Esophagus muscularis mucosa (tissue), 4 donors: Measurements from ENCODE around the gene C4B.

ENCODE experiments used
- EP300 ChIP-seq: sonication (generic); formaldehyde crosslinking; IDR thresholded peaks from one replicate; pipeline ENCODE4 v1.6.1; 2017; ENCODE audit warnings: antibody characterized with exemption
- POLR2A ChIP-seq: fragments of 450-650 bp; IDR thresholded peaks from one replicate; pipeline ENCODE4 v1.6.1; 2017; ENCODE audit warnings: antibody characterized with exemption, moderate library complexity, mild to moderate bottlenecking, low read depth
- POLR2AphosphoS5 ChIP-seq, 2 donors: sonication (generic); formaldehyde crosslinking; IDR thresholded peaks; one replicate each; pipeline ENCODE4 v1.6.1; 2017; ENCODE audit warnings: antibody characterized with exemption in 2 of 2
- TF ChIP-seq, protein P1 (sequence below), 3 experiments: fragments of 200-600 bp in 2 of 3; fragments of 450-650 bp in 1 of 3; sonication (generic) in 2 of 3; IDR thresholded peaks; one replicate each; pipeline ENCODE4 v1.5.1; 2017 to 2019; ENCODE audit warnings: antibody characterized with exemption in 3 of 3, mild to moderate bottlenecking in 2 of 3, moderate library complexity in 1 of 3

DNA sequence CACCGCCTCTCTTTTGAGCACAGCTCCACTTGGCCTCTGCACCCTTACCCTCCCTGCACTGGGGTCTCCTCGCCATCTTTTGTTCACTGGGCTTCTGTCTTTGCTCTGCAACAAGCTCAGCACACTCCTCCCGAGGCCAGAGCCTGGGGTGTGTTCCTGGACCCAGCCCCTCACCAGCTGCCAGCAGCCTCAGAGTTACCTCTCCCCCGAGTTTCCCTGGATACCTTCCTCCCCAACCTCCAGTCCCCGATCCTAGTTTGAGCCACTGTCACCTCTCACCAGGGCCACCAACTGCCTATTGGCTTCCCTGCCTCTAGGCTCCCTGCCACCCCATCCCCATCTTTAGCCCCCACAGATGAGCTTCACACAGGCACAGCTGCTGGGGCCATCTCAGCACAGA lies 36.0 kb downstream of the C4B start:
- no peak for TF ChIP-seq POLR2AphosphoS5 (IDR thresholded peaks at IDR 0.05)
- TF ChIP-seq, protein P1, sequence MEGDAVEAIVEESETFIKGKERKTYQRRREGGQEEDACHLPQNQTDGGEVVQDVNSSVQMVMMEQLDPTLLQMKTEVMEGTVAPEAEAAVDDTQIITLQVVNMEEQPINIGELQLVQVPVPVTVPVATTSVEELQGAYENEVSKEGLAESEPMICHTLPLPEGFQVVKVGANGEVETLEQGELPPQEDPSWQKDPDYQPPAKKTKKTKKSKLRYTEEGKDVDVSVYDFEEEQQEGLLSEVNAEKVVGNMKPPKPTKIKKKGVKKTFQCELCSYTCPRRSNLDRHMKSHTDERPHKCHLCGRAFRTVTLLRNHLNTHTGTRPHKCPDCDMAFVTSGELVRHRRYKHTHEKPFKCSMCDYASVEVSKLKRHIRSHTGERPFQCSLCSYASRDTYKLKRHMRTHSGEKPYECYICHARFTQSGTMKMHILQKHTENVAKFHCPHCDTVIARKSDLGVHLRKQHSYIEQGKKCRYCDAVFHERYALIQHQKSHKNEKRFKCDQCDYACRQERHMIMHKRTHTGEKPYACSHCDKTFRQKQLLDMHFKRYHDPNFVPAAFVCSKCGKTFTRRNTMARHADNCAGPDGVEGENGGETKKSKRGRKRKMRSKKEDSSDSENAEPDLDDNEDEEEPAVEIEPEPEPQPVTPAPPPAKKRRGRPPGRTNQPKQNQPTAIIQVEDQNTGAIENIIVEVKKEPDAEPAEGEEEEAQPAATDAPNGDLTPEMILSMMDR (IDR thresholded peaks at IDR 0.05), result no peak
- no peak for TF ChIP-seq POLR2A
- TF ChIP-seq EP300, result no peak
